ENCODE measurements around the gene ZMYND8. TPM values are rescaled to one million over a fixed set of nuclear protein-coding genes. Genes with fewer than 3 reads are reported as not detected.

ZMYND8 gene
- polyA plus RNA-seq, 3 donors, result 1.4 to 13.8 (median 5.8) TPM

DNA sequence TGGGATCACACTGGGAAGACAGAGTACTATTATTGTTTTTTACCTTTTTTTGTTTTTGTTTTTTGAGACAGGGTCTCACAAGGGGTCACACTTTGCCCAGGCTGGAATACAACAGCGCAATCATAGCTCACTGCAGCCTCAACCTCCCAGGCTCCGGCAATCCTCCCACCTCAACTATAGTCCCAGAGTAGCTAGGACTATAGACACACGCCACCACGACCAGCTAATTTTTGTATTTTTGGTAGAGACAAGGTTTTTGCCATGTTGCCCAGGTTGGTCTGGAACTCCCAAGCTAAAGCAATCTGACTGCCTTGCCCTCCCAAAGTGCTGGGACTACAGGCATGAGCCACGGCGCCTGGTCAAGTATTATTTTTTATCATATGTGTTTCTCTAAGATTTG is 81.0 kb downstream of the ZMYND8 start:
- no CpG with 5 or more reads among the region's 6 CpGs for WGBS (ENCODE audit: insufficient coverage)
- peak overlapping the region in 5 of 7 donors; percentile 24 to 87 (median 44) for H3K27ac Mint-ChIP-seq

GRCh38 chr20:47274401-47275108 is 81.9 kb downstream of the ZMYND8 start:
- H3K36me3 Mint-ChIP-seq, result peaks cover 64 to 91% of the 10 kb centered on the region in 2 donors
- H3K36me3 ChIP-seq (replicated peaks in 1 of 2; ENCODE audit: control insufficient read depth in 1 of 2, insufficient read depth in 2 of 2, low read length in 2 of 2), result peaks cover 60 to 93% of the 10 kb centered on the region in 2 donors
- H2AFZ ChIP-seq (ENCODE audit: insufficient read depth, low read depth, low read length, poor library complexity, severe bottlenecking), result no peak overlapping the region
- no peaks in the 10 kb centered on the region for H3K9me3 ChIP-seq (replicated peaks in 1 of 2; ENCODE audit: control insufficient read depth in 1 of 2, insufficient read depth in 1 of 2, low read length in 2 of 2)
- intact Hi-C loops (cut with micrococcal nuclease), result loop anchor here in 1 of 2 donors (10.0 kb wide), 1 partner anchor 350 kb away; no protein-coding TSS in a partner anchor
- H3K4me3 Mint-ChIP-seq, result no peak overlapping the region
- H3K27me3 ChIP-seq (ENCODE audit: control insufficient read depth in 2 of 2, insufficient read depth in 2 of 2, low read length in 2 of 2), result no peaks in the 10 kb centered on the region
- DNase-seq, result peak; percentile 42 to 56 (median 45)
- peak overlapping the region in 1 of 2 donors; percentile 44 for H3K27ac ChIP-seq (ENCODE audit: low read depth in 1 of 2, low read length in 2 of 2)
- no peak overlapping the region for H3K4me3 ChIP-seq (replicated peaks in 1 of 3; ENCODE audit: low read depth in 2 of 3, low read length in 3 of 3)
- TF ChIP-seq, protein P1, sequence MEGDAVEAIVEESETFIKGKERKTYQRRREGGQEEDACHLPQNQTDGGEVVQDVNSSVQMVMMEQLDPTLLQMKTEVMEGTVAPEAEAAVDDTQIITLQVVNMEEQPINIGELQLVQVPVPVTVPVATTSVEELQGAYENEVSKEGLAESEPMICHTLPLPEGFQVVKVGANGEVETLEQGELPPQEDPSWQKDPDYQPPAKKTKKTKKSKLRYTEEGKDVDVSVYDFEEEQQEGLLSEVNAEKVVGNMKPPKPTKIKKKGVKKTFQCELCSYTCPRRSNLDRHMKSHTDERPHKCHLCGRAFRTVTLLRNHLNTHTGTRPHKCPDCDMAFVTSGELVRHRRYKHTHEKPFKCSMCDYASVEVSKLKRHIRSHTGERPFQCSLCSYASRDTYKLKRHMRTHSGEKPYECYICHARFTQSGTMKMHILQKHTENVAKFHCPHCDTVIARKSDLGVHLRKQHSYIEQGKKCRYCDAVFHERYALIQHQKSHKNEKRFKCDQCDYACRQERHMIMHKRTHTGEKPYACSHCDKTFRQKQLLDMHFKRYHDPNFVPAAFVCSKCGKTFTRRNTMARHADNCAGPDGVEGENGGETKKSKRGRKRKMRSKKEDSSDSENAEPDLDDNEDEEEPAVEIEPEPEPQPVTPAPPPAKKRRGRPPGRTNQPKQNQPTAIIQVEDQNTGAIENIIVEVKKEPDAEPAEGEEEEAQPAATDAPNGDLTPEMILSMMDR (IDR thresholded peaks at IDR 0.05), result no peak
- H4K20me1 ChIP-seq (ENCODE audit: insufficient read depth, low read length), result peaks cover 20% of the 10 kb centered on the region
- no peaks in the 10 kb centered on the region for H3K4me1 ChIP-seq (ENCODE audit: control insufficient read depth in 1 of 2, insufficient read depth in 2 of 2, low read length in 2 of 2)
- H3K4me2 ChIP-seq (replicated peaks; ENCODE audit: extremely low read depth, low read length, poor library complexity, severe bottlenecking), result no peak overlapping the region
- peaks cover 6% of the 10 kb centered on the region for H3K4me1 Mint-ChIP-seq
- H3K27ac Mint-ChIP-seq, result peak overlapping the region in 5 of 7 donors; percentile 25 to 87 (median 76)
- H3K9ac ChIP-seq (ENCODE audit: insufficient read depth, low read length, poor library complexity, severe bottlenecking), result no peak overlapping the region
- no peaks in the 10 kb centered on the region for H3K9me3 Mint-ChIP-seq
- H3K79me2 ChIP-seq (ENCODE audit: insufficient read depth, low read length), result peaks cover 27% of the 10 kb centered on the region
- 80% methylated on average over 1 of the region's 4 CpGs for WGBS (ENCODE audit: insufficient coverage)
- peaks cover 0 to 1% (median 0%) of the 10 kb centered on the region in 3 donors for H3K27me3 Mint-ChIP-seq (ENCODE audit: low read depth in 3 of 3)

More for the DNA sequence above, 81.0 kb downstream of the ZMYND8 start:
- DNase-seq, result no peak
- intact Hi-C loops (cut with micrococcal nuclease), result loop anchor here in 1 of 2 donors (10.0 kb wide), 1 partner anchor 349 kb away; no protein-coding TSS in a partner anchor
- Mint-ChIP-seq H3K4me1 (peaks cover 6% of the 10 kb centered on the region), H3K27me3 (ENCODE audit: low read depth in 3 of 3) (peaks cover 0 to 1% (median 0%) of the 10 kb centered on the region in 3 donors), H3K36me3 (peaks cover 69 to 92% of the 10 kb centered on the region in 2 donors), H3K9me3 (no peaks in the 10 kb centered on the region), H3K4me3 (no peak overlapping the region)
- no peaks in the 10 kb centered on the region for H3K9me3 ChIP-seq (replicated peaks in 1 of 2; ENCODE audit: control insufficient read depth in 1 of 2, insufficient read depth in 1 of 2, low read length in 2 of 2)
- no peak overlapping the region for H3K4me2 ChIP-seq (replicated peaks; ENCODE audit: extremely low read depth, low read length, poor library complexity, severe bottlenecking)
- no peaks in the 10 kb centered on the region for H3K4me1 ChIP-seq (ENCODE audit: control insufficient read depth in 1 of 2, insufficient read depth in 2 of 2, low read length in 2 of 2)
- H3K36me3 ChIP-seq (replicated peaks in 1 of 2; ENCODE audit: control insufficient read depth in 1 of 2, insufficient read depth in 2 of 2, low read length in 2 of 2), result peaks cover 62 to 95% of the 10 kb centered on the region in 2 donors
- H2AFZ ChIP-seq (ENCODE audit: insufficient read depth, low read depth, low read length, poor library complexity, severe bottlenecking), result no peak overlapping the region
- H3K9ac ChIP-seq (ENCODE audit: insufficient read depth, low read length, poor library complexity, severe bottlenecking), result no peak overlapping the region
- no peak overlapping the region for H3K4me3 ChIP-seq (replicated peaks in 1 of 3; ENCODE audit: low read depth in 2 of 3, low read length in 3 of 3)
- TF ChIP-seq, protein P1 (IDR thresholded peaks at IDR 0.05), result no peak
- H4K20me1 ChIP-seq (ENCODE audit: insufficient read depth, low read length), result peaks cover 15% of the 10 kb centered on the region
- peak overlapping the region in 1 of 2 donors; percentile 44 for H3K27ac ChIP-seq (ENCODE audit: low read depth in 1 of 2, low read length in 2 of 2)
- peaks cover 21% of the 10 kb centered on the region for H3K79me2 ChIP-seq (ENCODE audit: insufficient read depth, low read length)
- H3K27me3 ChIP-seq (ENCODE audit: control insufficient read depth in 2 of 2, insufficient read depth in 2 of 2, low read length in 2 of 2), result no peaks in the 10 kb centered on the region

All from CD14-positive monocyte (primary cell).